ENCODE results near the gene CFAP74. TPM values are rescaled to one million over a fixed set of nuclear protein-coding genes. Genes with fewer than 3 reads are reported as not detected.

CFAP74 gene
- total and polyA plus RNA-seq, 12 donors = 0.03 TPM; not detected in 11

GRCh38 chr1:2043886-2044285 is 40.3 kb upstream of the CFAP74 start:
- no peaks in the 10 kb centered on the region for H3K36me3 ChIP-seq
- H3K27ac ChIP-seq = no peak overlapping the region
- H3K4me3 ChIP-seq = no peak overlapping the region
- peaks cover 0 to 40% (median 32%) of the 10 kb centered on the region in 7 donors for H3K27me3 ChIP-seq
- H3K4me1 ChIP-seq = peaks cover 10 to 26% (median 18%) of the 10 kb centered on the region in 9 donors
- H3K9me3 ChIP-seq = no peaks in the 10 kb centered on the region
- whole genome bisulfite sequencing, 2 donors = 97 to 99% methylated on average over 4 of the region's 4 CpGs
- DNase-seq (no peak), ATAC-seq (no peak)
- intact Hi-C loops (cut with DNase I) = loop anchor here in 6 of 10 donors (1.0 to 10.0 kb wide), 7 partner anchors 82 to 100 kb away; no protein-coding TSS in a partner anchor
- no peak for TF ChIP-seq CTCF (IDR thresholded peaks at IDR 0.05)

GRCh38 chr1:2042830-2043773 is 39.5 kb upstream of the CFAP74 start:
- TF ChIP-seq CTCF (IDR thresholded peaks at IDR 0.05) = no peak
- peaks cover 10 to 26% (median 18%) of the 10 kb centered on the region in 9 donors for H3K4me1 ChIP-seq

GRCh38 chr1:2041887-2042286 is 38.3 kb upstream of the CFAP74 start:
- Histone ChIP-seq H3K4me1 (peaks cover 10 to 26% (median 18%) of the 10 kb centered on the region in 9 donors), H3K36me3 (no peaks in the 10 kb centered on the region), H3K27me3 (peaks cover 0 to 20% (median 13%) of the 10 kb centered on the region in 7 donors), H3K27ac (no peak overlapping the region), H3K4me3 (no peak overlapping the region), H3K9me3 (peaks cover 0 to 9% (median 0%) of the 10 kb centered on the region in 11 donors)
- DNase-seq = no peak
- no peak for ATAC-seq
- intact Hi-C loops (cut with DNase I) = loop anchor here in 6 of 10 donors (2.0 to 10.0 kb wide), 5 partner anchors 80 to 97 kb away; no protein-coding TSS in a partner anchor
- WGBS, 2 donors = 82 to 83% methylated on average over 4 of the region's 4 CpGs
- TF ChIP-seq CTCF (IDR thresholded peaks at IDR 0.05) = no peak

More at GRCh38 chr1:2042830-2043773, 39.5 kb upstream of the CFAP74 start:
- ATAC-seq (peak in 1 of 8 donors; percentile 12), DNase-seq (no peak)
- intact Hi-C loops (cut with DNase I) = loop anchor here in 5 of 10 donors (5.0 to 10.0 kb wide), 4 partner anchors 81 to 98 kb away; no protein-coding TSS in a partner anchor
- H3K9me3 ChIP-seq = peaks cover 0 to 7% (median 0%) of the 10 kb centered on the region in 11 donors
- H3K27me3 ChIP-seq = peaks cover 0 to 33% (median 24%) of the 10 kb centered on the region in 7 donors
- no peaks in the 10 kb centered on the region for H3K36me3 ChIP-seq
- WGBS, 2 donors = 75% methylated on average over 41 of the region's 41 CpGs
- no peak overlapping the region for H3K27ac ChIP-seq
- H3K4me3 ChIP-seq = no peak overlapping the region

- peaks cover 0 to 15% (median 7%) of the 10 kb centered on the region in 7 donors for H3K27me3 ChIP-seq
- peaks cover 10 to 20% (median 15%) of the 10 kb centered on the region in 9 donors for H3K4me1 ChIP-seq
- TF ChIP-seq CTCF (IDR thresholded peaks at IDR 0.05) = no peak
- peaks cover 0 to 9% (median 0%) of the 10 kb centered on the region in 11 donors for H3K9me3 ChIP-seq
- no peak overlapping the region for H3K27ac ChIP-seq
- ATAC-seq (no peak), DNase-seq (no peak)
- WGBS, 2 donors = 82% methylated on average over 15 of the region's 15 CpGs
- intact Hi-C loops (cut with DNase I) = loop anchor here in 6 of 10 donors (2.0 to 10.0 kb wide), 5 partner anchors 79 to 97 kb away; no protein-coding TSS in a partner anchor
- H3K36me3 ChIP-seq = no peaks in the 10 kb centered on the region
- no peak overlapping the region for H3K4me3 ChIP-seq
Observed at GRCh38 chr1:2041305-2041704, 37.7 kb upstream of the CFAP74 start.
